Skin of body (tissue), 2 donors: Measurements from ENCODE around the gene GHR. TPM values are rescaled to one million over a fixed set of nuclear protein-coding genes. Genes with fewer than 3 reads are reported as not detected.
"Not testable (repeated sequence)": the region's sequence is repeated elsewhere in the genome, so short reads cannot be mapped to it uniquely, and the experiment has no call there.

Experiments
- DNase-seq: peaks from one replicate; lab custom pipeline; 2025; lab: John Stamatoyannopoulos, UW
- total RNA-seq: library from RNA; depleted of rRNA; stranded (reverse); fragments of >200 nt; gene quantifications from one replicate; pipeline ENCODE4 v1.2.3, GENCODE V29; 2014

Gene GHR
- total RNA-seq, 1 donor from 2014 or later = 25.4 TPM

GRCh38 chr5:42641336-42642005, 218.2 kb downstream of the GHR start:
- DNase-seq = no peak

GRCh38 chr5:42642006-42642405, 218.8 kb downstream of the GHR start:
- no peak for DNase-seq

GRCh38 chr5:42643360-42643759, 220.1 kb downstream of the GHR start:
- DNase-seq = no peak

- DNase-seq = no peak
Observed at GRCh38 chr5:42645138-42645537, 221.9 kb downstream of the GHR start.

- no peak for DNase-seq
Observed at GRCh38 chr5:42648036-42648435, 224.8 kb downstream of the GHR start.

- no peak for DNase-seq
Observed at GRCh38 chr5:42648915-42649314, 225.7 kb downstream of the GHR start.

- DNase-seq = no peak
Observed at GRCh38 chr5:42650084-42650483, 226.8 kb downstream of the GHR start.

GRCh38 chr5:42653705-42654104, 230.5 kb downstream of the GHR start:
- no peak for DNase-seq

GRCh38 chr5:42654645-42655044, 231.4 kb downstream of the GHR start:
- DNase-seq = no peak

- DNase-seq = no peak
Observed at GRCh38 chr5:42655982-42656650, 232.9 kb downstream of the GHR start.

- peak; percentile 31 for DNase-seq
Observed at GRCh38 chr5:42656651-42657015, 233.4 kb downstream of the GHR start.

- not testable (repeated sequence) for DNase-seq
Observed at GRCh38 chr5:42659869-42660268, 236.6 kb downstream of the GHR start.

GRCh38 chr5:42665857-42666256, 242.6 kb downstream of the GHR start:
- no peak for DNase-seq

GRCh38 chr5:42666869-42667268, 243.6 kb downstream of the GHR start:
- no peak for DNase-seq

GRCh38 chr5:42668254-42668653, 245.0 kb downstream of the GHR start:
- DNase-seq = no peak

- no peak for DNase-seq
Observed at GRCh38 chr5:42672925-42673324, 249.7 kb downstream of the GHR start.

GRCh38 chr5:42675602-42676001, 252.4 kb downstream of the GHR start:
- no peak for DNase-seq

- DNase-seq = no peak
Observed at GRCh38 chr5:42676362-42676761, 253.1 kb downstream of the GHR start.

GRCh38 chr5:42677156-42677842, 254.1 kb downstream of the GHR start:
- DNase-seq = no peak

GRCh38 chr5:42680046-42680445, 256.8 kb downstream of the GHR start:
- no peak for DNase-seq

GRCh38 chr5:42685078-42685477, 261.8 kb downstream of the GHR start:
- not testable (repeated sequence) for DNase-seq

GRCh38 chr5:42689391-42689790, 266.2 kb downstream of the GHR start:
- no peak for DNase-seq
